ENCODE data around the gene DSCAML1. TPM values are rescaled to one million over a fixed set of nuclear protein-coding genes. Genes with fewer than 3 reads are reported as not detected.

DSCAML1 gene
- total and polyA plus RNA-seq, 10 of the 15 experiments (the other 5 are each of a cell fraction or from before 2014, with no cell fraction given) = 0.03 to 0.18 (median 0.06) TPM; not detected in 1

DNA sequence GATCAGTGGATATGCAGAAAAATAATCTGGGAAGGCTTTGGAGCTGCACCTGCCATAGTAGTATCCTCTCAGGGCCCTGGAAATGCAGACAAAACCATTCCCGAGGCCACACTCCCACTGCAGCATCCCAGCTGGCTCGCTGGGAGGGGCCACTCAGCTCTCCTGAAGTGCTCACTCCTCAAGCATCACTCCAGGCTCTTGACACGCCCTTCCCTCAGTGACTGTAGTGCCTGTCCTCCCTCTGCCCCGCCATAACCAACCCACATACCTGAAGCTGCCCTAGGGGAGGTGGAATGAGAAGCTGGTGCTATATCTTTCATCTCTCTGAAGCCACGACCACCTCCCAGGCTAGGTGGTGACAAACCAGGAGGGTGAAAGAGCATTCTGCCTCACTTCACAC is 4.8 kb downstream of the DSCAML1 start:
- Histone ChIP-seq H3K4me3 (no peak overlapping the region), H3K79me2 (ENCODE audit: control insufficient read depth, insufficient read depth, low read length) (no peaks in the 10 kb centered on the region), H4K20me1 (ENCODE audit: control insufficient read depth, insufficient read depth) (no peaks in the 10 kb centered on the region), H3K36me3 (ENCODE audit: control insufficient read depth in 2 of 2, insufficient read depth in 2 of 2, low read length in 1 of 2) (no peaks in the 10 kb centered on the region), H3K9ac (ENCODE audit: control insufficient read depth, insufficient read depth, low read length) (no peak overlapping the region), H3K9me3 (replicated peaks; ENCODE audit: control insufficient read depth, insufficient read depth, low read length) (no peaks in the 10 kb centered on the region), H2AFZ (ENCODE audit: control insufficient read depth, low read depth, low read length) (no peak overlapping the region), H3K27me3 (replicated peaks in 1 of 2; ENCODE audit: control insufficient read depth in 2 of 2, insufficient read depth in 2 of 2, low read length in 1 of 2) (peaks cover 4 to 10% of the 10 kb centered on the region in 2 experiments; a peak in 3 of 4 replicates), H3K4me2 (ENCODE audit: control insufficient read depth, insufficient read depth) (no peak overlapping the region), H3K4me1 (ENCODE audit: control insufficient read depth, insufficient read depth, low read length) (no peaks in the 10 kb centered on the region), H3K27ac (ENCODE audit: control insufficient read depth, insufficient read depth) (no peak overlapping the region)
- BruUV-seq (replicated peaks) = no TSS peak
- SMC1A ChIA-PET (ENCODE audit: uncharacterized antibody, unreplicated experiment) = interaction anchor here (1.2 kb wide), 2 partner anchors 25 to 103 kb away, joined by 3 to 4 read pairs; no protein-coding TSS in a partner anchor
- intact Hi-C loops (cut with micrococcal nuclease; ENCODE audit: unreplicated experiment) = no loop called here
- DNase-seq (ENCODE audit: low read depth, low spot score) (no peak), FAIRE-seq (no peak), ATAC-seq (no peak)
- in situ Hi-C loops (cut with MboI) = no loop called here
- POLR2A ChIA-PET = no interaction called here
- TF ChIP-seq MTA2 (IDR thresholded peaks at IDR 0.05; ENCODE audit: low read depth) (no peak), HDAC2 (IDR thresholded peaks at IDR 0.05) (no peak)
- CTCF ChIA-PET = interaction anchor here (0.6 to 1.6 kb wide), 3 partner anchors 17 to 35 kb away, joined by 3 to 4 read pairs (median 3); no protein-coding TSS in a partner anchor
- WGBS (ENCODE audit: insufficient coverage, insufficient replicate concordance, low lambda C conversion rate, missing lambda C conversion rate) = 0% methylated on average over 5 of the region's 5 CpGs
- RAD21 ChIA-PET (ENCODE audit: unreplicated experiment) = no interaction called here

DNA sequence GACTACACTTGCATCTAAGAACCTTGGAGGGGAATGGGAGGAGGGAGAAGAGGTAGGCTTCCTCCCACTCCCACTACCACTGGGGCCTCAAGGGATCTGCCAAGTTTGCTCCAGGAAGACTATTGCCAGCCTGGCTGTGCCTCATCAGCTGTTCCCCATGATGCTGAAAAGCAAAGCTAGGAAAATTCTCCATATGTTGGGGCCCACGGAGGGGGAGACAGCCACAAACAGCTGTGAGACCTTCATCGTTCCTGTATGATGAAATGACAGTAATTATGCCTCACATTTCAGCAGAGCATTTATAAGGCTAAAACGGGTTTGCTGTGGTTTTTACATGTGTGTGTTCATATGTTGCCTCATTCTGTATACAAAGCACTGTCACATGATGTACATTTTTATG is 6.7 kb downstream of the DSCAML1 start:
- WGBS (ENCODE audit: insufficient coverage, insufficient replicate concordance, low lambda C conversion rate, missing lambda C conversion rate) = 2% methylated on average over 3 of the region's 3 CpGs
- H3K27me3 ChIP-seq (replicated peaks in 1 of 2; ENCODE audit: control insufficient read depth in 2 of 2, insufficient read depth in 2 of 2, low read length in 1 of 2) = peaks cover 4 to 7% of the 10 kb centered on the region in 2 experiments; a peak in 2 of 4 replicates
- H3K79me2 ChIP-seq (ENCODE audit: control insufficient read depth, insufficient read depth, low read length) = no peaks in the 10 kb centered on the region
- no peak overlapping the region for H3K4me3 ChIP-seq
- FAIRE-seq (no peak), DNase-seq (ENCODE audit: low read depth, low spot score) (no peak), ATAC-seq (no peak)
- BruUV-seq (replicated peaks) = no TSS peak
- no peaks in the 10 kb centered on the region for H3K36me3 ChIP-seq (ENCODE audit: control insufficient read depth in 2 of 2, insufficient read depth in 2 of 2, low read length in 1 of 2)
- SMC1A ChIA-PET (ENCODE audit: uncharacterized antibody, unreplicated experiment) = no interaction called here
- H3K9me3 ChIP-seq (replicated peaks; ENCODE audit: control insufficient read depth, insufficient read depth, low read length) = no peaks in the 10 kb centered on the region
- H3K27ac ChIP-seq (ENCODE audit: control insufficient read depth, insufficient read depth) = no peak overlapping the region
- H3K9ac ChIP-seq (ENCODE audit: control insufficient read depth, insufficient read depth, low read length) = no peak overlapping the region
- H4K20me1 ChIP-seq (ENCODE audit: control insufficient read depth, insufficient read depth) = no peaks in the 10 kb centered on the region
- RAD21 ChIA-PET (ENCODE audit: unreplicated experiment) = interaction anchor here (1.5 kb wide), 1 partner anchor 10 kb away, joined by 3 read pairs; no protein-coding TSS in a partner anchor
- CTCF ChIA-PET = no interaction called here
- POLR2A ChIA-PET = no interaction called here
- H3K4me2 ChIP-seq (ENCODE audit: control insufficient read depth, insufficient read depth) = no peak overlapping the region
- no peak overlapping the region for H2AFZ ChIP-seq (ENCODE audit: control insufficient read depth, low read depth, low read length)
- no peaks in the 10 kb centered on the region for H3K4me1 ChIP-seq (ENCODE audit: control insufficient read depth, insufficient read depth, low read length)
- intact Hi-C loops (cut with micrococcal nuclease; ENCODE audit: unreplicated experiment) = no loop called here
- in situ Hi-C loops (cut with MboI) = no loop called here
- TF ChIP-seq CHD1 (IDR thresholded peaks at IDR 0.05; ENCODE audit: low read depth, low read length) = no peak
- TF ChIP-seq, protein P1, sequence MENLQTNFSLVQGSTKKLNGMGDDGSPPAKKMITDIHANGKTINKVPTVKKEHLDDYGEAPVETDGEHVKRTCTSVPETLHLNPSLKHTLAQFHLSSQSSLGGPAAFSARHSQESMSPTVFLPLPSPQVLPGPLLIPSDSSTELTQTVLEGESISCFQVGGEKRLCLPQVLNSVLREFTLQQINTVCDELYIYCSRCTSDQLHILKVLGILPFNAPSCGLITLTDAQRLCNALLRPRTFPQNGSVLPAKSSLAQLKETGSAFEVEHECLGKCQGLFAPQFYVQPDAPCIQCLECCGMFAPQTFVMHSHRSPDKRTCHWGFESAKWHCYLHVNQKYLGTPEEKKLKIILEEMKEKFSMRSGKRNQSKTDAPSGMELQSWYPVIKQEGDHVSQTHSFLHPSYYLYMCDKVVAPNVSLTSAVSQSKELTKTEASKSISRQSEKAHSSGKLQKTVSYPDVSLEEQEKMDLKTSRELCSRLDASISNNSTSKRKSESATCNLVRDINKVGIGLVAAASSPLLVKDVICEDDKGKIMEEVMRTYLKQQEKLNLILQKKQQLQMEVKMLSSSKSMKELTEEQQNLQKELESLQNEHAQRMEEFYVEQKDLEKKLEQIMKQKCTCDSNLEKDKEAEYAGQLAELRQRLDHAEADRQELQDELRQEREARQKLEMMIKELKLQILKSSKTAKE (IDR thresholded peaks at IDR 0.05; ENCODE audit: low read depth, poor library complexity, severe bottlenecking) = no peak
- TF ChIP-seq CHD2 (IDR thresholded peaks at IDR 0.05; ENCODE audit: borderline replicate concordance, low read depth, low read length) = no peak
- TF ChIP-seq KAT2A (conservative IDR thresholded peaks at IDR 0.05; ENCODE audit: control insufficient read depth, low read depth, low read length) = no peak
- no peak for TF ChIP-seq ZNF24 (IDR thresholded peaks at IDR 0.05)
- no peak for TF ChIP-seq CREB1 (IDR thresholded peaks at IDR 0.05; ENCODE audit: low read depth)
- TF ChIP-seq, protein P2, sequence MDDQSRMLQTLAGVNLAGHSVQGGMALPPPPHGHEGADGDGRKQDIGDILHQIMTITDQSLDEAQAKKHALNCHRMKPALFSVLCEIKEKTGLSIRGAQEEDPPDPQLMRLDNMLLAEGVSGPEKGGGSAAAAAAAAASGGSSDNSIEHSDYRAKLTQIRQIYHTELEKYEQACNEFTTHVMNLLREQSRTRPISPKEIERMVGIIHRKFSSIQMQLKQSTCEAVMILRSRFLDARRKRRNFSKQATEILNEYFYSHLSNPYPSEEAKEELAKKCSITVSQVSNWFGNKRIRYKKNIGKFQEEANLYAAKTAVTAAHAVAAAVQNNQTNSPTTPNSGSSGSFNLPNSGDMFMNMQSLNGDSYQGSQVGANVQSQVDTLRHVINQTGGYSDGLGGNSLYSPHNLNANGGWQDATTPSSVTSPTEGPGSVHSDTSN (IDR thresholded peaks at IDR 0.05; ENCODE audit: insufficient replicate concordance, low read depth, low read length) = no peak
- TF ChIP-seq ZNF274 (IDR thresholded peaks at IDR 0.05; ENCODE audit: insufficient read depth, insufficient read length) = no peak
- TF ChIP-seq STAT1 (conservative IDR thresholded peaks at IDR 0.05) = no peak
- TF ChIP-seq TCF12 (IDR thresholded peaks at IDR 0.05; ENCODE audit: low read depth, low read length) = no peak
- TF ChIP-seq EED (IDR thresholded peaks at IDR 0.05; ENCODE audit: low read depth) = no peak
- TF ChIP-seq, protein P3, sequence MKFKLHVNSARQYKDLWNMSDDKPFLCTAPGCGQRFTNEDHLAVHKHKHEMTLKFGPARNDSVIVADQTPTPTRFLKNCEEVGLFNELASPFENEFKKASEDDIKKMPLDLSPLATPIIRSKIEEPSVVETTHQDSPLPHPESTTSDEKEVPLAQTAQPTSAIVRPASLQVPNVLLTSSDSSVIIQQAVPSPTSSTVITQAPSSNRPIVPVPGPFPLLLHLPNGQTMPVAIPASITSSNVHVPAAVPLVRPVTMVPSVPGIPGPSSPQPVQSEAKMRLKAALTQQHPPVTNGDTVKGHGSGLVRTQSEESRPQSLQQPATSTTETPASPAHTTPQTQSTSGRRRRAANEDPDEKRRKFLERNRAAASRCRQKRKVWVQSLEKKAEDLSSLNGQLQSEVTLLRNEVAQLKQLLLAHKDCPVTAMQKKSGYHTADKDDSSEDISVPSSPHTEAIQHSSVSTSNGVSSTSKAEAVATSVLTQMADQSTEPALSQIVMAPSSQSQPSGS (IDR thresholded peaks at IDR 0.05; ENCODE audit: low read length) = no peak
- TF ChIP-seq HDAC2 (IDR thresholded peaks at IDR 0.05) = no peak

All from GM12878 (cell line).